ENCODE data around the gene CEP152.
"Not testable (repeated sequence)": the region's sequence is repeated elsewhere in the genome, so short reads cannot be mapped to it uniquely, and the experiment has no call there.

CEP152 gene

DNA sequence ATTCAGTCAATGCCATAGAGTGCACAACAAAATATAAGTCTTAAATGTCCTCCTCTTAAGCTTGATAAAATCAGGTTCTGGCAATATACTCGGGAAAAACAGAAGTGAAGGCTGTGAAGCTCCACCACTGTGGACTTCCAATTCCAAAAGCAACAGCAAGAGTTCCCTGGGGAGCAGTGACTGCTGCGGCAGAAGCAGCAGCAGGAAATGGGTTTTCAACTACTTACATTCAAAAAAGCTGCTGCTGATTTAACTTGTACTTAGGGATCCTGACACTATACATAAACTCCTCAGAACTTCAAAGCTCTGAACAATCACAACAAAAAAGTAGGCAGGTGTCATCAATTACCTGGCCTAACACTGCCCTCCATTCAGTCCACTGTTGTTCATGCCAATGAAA, 4.7 kb downstream of the CEP152 start:
- no peak for DNase-seq

DNA sequence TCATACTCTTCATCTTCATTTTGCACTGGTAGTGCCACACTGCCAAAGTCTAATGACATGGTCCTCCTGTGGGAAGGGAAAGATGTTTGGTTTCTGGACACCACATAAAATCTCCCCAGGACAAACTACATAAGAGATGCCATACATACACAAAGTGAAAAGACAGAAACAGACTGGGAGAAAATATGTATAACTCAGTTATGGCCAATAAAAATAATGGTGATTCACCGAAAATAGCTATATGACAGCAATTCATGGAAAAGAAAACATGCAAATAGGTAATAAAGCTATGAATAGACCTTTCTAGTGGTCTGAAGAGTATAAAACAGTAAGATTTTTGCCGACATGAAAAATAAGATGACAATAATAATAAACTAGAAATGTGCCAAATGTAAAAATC, 5.3 kb downstream of the CEP152 start:
- DNase-seq: no peak

DNA sequence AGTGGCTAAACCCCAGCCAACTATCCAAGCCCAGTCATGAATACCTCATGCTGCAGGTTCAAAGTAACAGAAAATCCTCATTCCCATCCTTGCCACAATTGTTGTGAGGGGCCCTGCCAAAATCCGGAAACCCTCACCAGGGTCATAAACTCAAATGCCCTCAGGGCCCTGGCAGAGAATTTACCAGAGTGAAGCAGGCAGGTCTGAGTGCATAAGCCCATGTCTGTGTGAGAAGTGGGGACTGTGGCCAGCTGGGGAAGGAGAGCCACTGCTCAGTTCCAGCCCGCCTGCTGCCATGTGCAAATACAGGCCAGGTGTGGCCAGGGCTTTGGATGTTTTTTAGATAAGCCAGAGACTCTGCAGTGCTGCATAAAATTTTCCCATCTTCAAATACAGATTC, 7.0 kb downstream of the CEP152 start:
- no peak for DNase-seq

DNA sequence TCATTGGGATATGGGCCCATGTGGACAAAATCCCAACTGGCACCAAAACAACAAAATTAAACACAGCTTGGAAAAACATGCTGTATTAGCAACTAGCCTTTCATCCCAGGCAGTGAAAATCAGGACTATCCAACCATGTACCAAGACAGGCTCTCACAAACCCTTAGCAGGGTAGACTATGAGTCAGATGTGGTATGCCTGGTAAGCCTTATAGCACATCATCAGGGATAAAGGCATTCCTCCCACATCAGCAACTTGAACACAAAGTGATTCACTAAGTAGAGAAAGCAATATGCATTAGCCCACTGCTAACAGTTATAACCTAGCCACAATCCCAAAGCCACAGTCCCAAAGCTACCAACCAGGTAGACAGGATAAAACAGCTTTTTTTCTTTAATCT, 8.0 kb downstream of the CEP152 start:
- no peak for DNase-seq

DNA sequence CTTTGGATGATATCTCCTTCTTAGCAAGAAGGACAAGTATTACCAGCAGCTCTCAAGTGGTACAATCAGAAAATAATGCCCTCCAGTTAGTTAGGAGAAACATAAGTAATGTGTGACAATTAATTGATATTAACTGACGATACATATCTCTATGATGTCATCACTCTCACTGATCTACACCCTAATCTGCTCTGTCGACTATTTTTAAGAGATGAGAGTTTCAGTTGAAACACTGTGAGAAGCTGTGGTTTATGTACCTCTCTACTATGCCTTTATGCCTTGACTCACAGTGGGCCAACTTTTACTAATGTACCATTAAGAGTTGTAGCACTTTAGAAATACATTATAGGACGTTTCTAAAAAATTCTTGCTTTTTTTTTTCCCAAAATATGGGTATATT, 8.6 kb downstream of the CEP152 start:
- no peak for DNase-seq

DNA sequence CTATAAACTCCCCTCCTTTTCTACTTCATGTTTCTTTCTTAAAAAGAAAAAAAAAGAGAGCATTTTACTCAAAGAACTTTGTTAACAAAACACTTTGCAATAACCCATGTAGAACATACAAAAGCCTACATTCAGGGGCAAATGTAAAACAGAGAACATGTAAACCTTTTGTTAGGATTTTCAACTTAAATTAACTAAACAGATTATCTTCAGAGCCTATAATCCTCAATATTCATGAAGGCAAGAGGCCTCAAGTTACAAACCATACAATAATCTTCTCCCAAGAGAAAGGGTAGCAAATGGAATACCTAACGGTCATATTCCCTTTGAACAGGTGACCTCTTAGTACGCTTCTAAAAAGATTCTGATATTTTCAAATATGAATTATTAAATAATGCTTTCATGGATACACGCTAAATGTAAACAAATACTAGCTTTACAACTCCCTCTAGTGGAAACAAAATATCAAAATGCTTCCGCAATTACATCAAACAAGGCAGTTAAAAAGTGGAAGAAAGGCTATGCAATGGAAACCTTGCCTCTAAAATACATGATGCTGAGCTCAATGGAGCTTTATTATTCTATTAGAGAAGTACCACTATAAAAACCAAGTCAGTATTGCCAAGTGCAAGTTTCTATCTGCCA, 9.9 kb downstream of the CEP152 start:
- no peak for DNase-seq

DNA sequence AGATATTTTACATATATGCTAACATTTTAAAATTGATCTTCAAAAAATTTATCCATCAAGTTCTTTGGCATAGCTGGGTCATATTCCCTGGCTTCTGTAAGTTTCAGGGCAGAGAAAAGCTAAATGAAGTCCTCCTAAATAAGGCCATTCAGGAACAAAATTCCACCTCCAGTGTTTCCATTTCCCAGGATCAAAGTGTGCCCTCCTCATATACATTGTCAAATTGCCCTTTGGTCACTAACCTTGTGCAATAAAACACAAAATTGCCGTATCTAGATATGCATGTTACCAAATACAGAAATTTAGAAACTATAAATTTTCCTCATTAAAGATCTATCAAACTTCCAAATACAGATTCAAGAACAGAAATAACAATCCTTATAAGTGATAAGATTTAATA, 10.6 kb downstream of the CEP152 start:
- no peak for DNase-seq

DNA sequence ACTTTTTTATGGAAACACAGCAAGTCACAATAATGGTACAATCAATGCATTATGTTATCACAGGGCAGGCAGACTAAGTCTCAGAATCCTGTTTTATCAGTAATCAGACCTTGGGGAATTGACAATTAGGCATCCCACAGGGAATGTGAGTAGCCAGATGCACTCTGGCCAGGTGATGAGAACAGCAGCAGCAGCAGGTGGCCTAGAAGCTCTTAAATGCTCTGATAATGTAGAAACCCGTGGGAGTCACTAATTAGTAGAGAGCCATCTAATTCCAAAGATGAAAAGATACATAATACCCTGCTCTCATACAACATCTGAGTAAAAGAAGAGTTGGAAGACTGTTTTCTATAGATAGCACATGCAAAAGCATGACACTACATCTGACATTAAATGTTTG, 12.6 kb downstream of the CEP152 start:
- DNase-seq: no peak

DNA sequence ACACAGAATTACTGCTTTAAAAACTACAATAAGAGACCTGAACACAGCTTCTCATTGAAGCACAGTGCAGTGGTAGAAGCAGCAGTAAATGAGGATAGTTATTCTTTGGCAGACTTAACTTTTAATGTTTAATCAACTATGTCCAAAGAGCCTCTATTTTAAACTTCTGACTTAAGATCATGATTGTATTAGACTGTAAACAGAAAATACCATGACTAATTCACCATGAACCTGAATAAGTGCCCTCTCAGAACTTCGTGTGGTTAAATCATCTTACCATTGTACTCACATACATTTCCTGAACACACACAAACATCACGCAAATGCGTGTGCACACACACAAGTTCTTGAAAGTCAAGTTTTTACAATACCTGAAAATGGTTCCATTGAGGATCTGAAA, 13.9 kb downstream of the CEP152 start:
- DNase-seq: no peak

DNA sequence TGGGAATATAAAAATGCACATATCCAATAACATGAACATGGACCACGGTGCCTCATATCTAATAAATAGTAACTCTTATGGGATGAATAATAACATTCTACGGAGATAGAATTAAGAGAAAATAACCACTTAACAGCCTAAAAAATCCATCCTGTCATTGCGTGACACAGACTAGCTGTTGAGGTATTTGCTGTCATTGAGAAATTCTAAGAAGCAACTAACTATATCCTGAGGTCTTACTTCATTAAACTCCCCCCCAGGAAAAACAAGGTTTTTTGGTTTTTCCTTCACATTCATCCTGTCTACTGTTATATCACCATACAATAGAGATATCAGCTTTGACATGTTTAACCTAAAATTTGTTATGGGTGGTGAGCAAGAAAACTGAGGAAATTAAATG, 14.3 kb downstream of the CEP152 start:
- no peak for DNase-seq

DNA sequence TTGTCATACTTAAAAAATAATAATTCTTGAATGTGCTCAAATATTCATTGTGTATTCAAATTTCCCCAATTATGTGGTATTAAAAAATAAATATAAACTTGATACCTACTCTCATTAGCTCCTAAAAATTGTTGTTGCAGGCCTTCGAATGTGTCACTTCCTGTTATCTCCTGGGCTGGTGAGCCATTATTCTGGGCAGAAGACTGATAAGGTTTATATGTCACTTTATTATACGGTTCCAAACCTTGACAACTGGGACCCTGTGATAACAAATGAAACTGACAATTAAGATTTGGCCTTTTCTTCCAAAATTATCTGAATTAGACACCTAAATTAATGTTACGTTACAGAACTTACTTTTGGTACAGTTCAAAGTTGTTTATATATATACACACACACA, 15.0 kb downstream of the CEP152 start:
- no peak for DNase-seq

DNA sequence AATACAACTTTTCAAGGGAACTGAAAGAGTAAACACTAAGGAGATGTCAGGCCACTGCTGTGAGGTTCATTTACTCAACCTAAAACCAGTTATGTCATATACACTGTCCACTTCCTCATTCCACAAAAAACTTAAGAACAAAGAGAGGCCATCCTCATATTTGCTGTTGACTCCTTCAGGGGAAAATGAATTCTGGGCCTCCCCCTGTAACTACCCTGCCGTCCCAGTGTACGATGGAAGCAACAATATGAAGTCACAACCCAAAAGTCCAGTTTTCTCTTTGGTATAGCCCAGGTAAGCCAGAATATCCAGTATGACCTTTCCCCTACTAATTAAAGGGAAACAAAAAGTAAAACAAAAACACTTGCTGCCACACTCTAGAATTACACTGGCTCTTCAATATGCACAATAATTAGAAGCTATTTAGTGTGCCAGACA, 16.2 kb downstream of the CEP152 start:
- DNase-seq: no peak

DNA sequence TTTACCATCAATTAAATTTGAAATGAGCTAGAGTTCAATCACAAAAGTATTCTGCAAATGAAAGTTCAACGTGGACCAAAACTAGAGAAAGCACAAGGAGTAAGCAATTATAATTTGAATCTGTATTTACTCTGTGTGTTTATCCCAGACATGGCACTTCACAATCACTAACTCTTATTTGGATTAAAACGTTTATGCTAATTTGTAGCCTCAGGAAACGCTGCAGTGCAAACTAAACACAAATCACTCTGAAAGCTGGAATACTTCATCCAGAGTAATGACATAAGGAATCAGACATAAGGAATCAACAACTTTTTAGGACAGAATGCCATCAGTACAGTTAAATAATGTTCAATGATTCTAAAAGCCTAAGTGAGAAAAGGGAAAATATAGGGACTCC, 18.5 kb downstream of the CEP152 start:
- no peak for DNase-seq

DNA sequence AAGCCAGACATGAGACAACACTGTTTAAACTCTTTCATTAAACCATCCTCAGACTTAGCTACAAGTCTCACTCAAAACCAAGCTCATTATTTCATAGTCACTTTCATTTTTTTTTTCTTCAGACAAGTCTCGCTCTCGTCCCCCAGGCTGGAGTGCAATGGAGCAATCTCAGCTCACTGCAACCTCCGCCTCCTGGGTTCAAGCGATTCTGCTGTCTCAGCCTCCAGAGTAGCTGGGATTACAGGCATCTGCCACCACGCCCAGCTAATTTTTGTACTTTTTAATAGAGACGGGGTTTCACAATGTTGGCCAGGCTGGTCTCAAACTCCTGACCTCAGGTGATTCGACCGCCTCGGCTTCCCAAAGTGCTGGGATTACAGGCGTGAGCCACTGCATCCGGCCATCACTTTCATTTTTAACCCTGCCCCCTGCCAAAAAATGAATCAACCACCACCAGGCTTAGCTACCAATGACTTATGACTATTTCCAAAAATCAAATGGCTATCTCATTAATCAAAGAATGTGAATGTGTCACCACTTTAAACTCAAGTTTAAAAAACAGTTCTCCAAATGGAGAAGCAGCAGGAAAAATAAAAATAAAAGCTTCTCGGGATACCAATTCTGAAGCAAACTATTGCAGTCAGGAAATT, 20.3 kb downstream of the CEP152 start:
- DNase-seq: not testable (repeated sequence)

DNA sequence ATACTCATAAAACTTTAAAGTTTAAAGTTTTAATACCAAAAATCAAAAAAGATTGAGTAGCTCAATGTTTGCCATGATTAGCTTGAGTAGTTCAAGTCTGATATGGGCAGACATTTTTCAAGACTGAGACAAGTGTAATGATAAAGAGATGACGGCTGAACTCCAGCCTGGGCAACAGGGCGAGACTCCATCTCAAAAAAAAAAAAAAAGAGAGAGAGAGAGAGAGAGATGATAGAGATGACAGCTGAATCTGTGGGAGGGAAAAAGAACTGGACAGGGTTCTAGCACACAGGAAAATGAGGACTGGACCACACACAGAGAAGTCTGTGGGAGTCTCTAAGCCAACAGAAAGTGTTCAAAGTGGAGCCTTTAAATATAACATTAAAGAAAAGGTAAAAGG, 25.2 kb downstream of the CEP152 start:
- DNase-seq: no peak

DNA sequence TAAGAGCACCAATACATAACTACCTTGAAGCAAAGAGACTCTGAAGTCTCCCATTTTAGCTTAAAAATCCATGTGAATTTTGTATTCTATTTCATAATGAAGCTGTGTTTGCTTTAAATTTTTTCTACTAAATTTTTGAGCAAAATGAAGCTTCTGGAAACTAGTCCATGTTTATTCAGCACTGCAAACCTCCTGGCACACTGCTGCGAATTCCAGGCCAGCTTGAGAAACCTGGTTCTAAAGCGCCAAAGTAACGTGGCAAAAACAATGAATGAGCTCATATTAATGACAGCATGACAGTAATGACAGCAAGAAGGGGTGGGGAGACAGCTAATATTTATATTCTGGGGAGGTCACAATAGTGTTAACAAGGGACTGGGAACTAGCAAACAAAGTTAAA, 25.7 kb downstream of the CEP152 start:
- DNase-seq: no peak

DNA sequence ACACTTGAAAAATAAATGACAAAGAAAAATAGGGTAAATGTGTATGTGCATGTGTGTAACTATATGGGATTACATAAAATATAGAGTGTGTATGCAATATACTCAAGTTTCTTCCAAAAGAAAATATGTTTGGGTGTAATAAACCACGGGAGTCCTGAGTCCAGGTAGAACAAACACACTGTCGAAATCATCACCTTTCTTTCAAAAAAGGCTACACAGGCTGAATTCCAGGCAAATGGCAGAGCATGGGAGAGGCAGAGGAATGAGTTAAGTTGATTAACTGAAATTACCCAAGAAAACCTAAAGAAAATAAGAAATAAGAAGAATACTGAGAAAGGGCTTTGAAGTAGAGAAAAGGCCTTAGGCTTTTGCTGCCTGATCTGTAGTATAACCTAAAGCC, 26.1 kb downstream of the CEP152 start:
- DNase-seq: no peak

DNA sequence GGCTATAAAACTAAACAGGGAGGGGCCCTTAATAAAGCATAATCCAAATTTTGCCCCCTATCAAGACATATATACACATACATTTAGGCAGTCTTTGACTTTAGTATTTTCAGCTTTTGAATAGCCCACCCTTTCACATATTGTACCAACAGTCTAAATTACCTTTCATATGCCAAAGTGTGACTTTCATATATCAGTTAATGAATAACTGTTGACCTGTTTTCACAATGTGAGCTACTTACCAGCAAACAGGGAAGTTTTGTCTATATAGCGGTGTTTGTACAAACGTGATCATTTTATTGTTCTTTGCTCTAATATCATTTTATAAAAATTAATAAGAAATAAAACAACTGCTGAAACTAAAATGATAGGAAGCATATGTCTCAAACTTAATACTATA, 28.0 kb downstream of the CEP152 start:
- DNase-seq: no peak

DNA sequence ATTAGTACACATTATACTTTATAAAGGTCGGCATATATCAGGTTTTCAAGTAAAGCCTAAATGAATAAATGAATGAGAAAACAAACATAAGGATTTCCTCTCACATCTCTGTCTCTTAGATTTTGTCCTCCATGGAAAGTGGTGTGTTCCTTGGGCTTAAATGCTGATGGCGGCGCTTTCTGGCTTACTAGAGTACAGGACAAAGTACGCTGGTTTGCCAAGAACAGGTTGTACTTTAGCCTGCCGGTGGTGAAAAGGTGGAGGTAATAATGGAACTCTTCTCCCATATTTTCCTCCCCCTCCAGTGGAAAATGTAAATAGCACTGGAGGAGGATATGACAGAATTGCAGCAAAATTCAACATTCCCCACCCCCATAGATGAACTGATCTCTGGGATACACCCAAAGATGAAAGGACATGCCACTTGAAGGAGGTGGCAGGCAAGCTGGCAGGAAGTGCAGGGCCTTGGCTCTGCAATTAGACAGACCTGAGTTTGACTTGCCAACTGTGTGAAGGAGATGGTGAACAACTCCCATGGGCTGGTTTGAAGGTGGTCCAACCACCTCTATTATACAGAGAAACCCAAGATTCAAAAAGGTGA, 29.3 kb downstream of the CEP152 start:
- no peak for DNase-seq

DNA sequence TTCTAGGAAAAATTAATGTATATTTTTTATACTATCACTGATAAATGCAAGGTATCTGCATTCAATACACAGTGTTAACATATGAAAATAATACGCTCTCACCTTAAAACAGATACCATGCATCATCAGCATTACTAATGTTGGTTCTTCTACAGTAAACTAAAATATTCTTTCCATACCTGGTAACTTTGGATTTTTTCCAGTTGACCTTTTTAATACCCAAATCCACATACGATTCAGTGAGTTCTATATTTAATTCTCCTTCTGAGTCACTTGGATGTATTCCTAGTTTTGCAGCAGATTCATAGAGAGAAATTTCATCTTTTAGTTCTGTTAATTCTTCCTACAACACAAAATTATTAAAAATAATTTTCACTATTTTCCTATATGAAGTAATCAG, 29.9 kb downstream of the CEP152 start:
- no peak for DNase-seq

DNA sequence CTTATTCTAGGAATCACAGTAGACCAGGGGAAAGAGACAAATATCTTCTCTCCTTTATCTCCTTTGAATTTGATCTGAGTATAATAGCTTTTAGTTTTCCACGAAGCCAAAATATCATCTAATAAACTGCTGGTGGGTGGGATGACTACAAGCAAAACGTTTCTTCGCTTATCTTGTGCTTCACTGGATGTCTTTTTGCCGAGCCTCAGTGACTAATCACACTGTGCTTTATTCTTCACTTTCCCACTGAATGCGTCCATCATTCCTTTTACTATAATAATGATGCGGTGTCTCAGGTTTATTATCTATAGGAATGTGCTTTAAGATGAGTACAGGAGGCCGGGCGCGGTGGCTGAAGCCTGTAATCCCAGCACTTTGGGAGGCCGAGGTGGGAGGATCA, 32.5 kb downstream of the CEP152 start:
- DNase-seq: no peak

DNA sequence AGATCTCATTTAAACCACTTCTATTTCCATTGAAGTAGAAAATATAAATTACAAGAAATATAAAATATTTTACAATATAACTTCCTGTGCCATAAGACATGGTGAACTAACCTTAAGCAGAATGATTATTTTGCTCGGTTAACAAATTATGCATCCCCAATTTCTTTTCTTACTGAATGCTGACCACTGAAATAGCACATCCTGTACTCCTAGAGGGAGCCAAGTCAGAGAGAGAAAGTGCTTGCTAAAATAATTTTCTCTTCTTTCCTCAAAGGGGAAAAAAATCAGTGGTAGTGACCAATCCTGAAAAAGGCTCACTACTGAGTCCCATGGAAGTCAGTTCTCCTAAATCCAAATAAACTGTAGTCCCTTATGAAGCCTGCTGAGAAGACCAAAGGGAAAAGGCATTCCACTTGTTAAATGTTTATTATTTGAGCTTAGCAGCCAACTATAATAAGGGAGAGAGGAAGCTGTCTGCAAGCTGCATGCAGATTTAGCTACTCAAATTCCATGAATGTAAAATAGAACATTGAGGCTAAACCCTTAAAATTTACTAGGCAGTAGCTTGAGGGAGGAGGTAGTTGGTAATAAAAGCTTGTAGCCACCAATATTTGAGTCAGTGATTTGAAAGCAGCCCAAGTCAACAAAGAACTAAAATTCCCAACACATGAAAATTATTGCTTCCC, 33.1 kb downstream of the CEP152 start:
- DNase-seq: no peak

DNA sequence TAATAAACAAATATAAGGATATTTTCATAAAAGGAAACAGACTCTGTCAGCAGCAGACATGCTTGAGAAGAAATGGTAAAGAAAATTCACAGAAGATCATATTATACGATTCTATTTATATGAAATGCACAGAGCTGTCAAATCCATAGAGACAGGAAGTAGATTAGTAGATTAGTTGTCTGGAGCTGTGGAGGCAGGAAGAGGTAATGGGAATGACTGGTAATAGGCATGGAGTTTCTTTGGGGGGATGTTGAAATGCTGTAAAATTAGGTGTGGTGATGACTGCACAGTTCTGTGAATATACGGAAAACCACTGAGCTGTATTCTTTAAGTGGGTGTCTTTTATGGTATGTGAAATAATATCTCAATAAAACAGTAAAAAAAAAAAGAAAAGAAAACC, 35.3 kb downstream of the CEP152 start:
- DNase-seq: no peak

DNA sequence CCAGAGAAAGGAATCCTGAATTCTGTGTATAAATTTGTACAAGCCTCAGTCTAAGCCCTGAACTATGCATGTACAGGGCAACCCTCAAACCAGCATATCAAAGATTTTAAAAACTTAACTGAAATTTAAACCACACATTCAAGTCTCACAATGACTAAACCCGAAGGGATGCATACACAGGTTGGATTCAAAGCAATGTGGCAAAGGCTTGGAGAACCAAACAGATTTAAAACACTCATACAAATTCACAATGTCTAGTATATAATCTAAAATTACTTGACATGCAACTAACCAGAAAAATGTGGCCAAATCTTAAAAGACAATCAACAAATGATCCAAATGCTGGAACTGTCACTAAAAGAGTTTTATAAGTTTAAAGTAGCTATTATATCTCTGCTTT, 36.4 kb downstream of the CEP152 start:
- no peak for DNase-seq

Measured in stimulated activated CD8-positive, alpha-beta memory T cell treated with anti-CD3 and anti-CD28 coated beads, Interleukin-4, amount 100 ng/mL, for 48 hours (primary cell).